ENCODE results near the gene SCRN2. TPM values are rescaled to one million over a fixed set of nuclear protein-coding genes. Genes with fewer than 3 reads are reported as not detected.

Gene SCRN2
- total RNA-seq, 1 donor from 2014 or later, result 36.5 TPM

DNA sequence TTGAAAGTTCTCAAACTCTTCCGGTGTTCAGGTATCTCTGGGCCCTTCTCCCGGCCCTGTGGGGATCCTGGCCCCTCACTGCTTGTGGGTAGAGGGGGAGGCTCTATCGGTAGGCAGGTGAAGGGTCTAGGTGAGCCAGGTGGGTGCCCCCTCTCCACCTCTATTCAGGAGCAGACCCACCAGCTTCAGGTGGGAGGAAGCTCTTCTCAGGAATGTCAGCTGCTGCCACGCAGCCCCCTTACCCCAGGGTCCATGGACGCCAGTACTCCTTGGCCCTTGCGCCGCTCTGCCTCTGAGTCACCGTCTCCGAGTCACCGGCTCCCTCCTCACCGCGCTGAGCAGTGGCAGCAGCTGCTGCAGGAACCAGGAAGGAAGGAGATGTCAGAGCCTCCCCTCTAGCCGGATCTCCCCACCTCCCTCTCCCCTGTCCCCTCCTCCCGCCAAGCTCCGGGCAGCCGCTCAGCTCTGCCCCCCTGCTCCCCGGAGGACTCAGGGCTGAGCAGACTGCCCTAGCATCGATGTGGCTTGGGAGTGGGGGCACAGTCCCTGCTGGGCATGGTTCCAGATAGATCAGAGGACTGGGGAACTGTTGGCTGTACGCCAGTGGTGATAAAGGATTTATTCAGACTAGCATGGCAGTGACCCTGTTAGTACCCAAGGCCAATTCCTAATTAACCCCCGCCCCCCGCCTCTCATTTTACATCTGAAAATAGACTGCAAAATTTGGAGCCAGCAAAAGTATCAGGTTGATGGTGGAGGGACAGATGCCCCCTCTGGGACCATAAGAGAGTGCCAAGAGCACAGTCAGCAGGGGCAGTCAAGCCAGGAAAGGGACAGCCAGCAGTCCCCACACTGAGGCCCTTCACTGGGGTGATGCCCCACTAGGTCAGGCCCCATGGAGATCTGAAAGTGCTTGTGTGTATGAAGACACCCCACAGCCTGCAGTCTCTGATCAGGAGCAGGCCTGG lies 19.4 kb downstream of the SCRN2 start, which contains the start of gene OSBPL7:
TSS of gene OSBPL7 (minus strand) at position 371 of the 968 bp plus-strand sequence. CDS start 1,516 bp downstream, outside the sequence.
- peak; percentile 89 for DNase-seq (ENCODE audit: low spot score)

DNA sequence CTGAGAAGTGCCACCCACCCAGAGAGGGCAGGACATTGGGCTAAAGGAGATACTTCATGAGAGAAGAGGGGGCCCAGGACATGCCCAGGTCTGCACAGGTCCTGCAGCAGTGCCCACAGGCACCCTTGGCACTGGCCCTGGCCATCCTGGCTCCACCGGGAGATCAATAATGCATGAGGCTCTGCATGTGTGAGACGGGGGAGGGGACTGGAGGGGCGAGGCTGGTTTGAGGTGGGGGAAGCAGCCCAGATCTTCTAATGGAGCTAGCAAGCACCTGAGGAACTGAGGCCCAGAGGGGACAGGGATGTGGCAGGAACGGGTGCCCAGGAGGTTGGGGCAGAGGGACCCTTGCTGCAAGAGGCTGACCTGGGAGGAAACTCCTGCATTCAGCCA lies 20.0 kb downstream of the SCRN2 start:
- DNase-seq (ENCODE audit: low spot score), result no peak

DNA sequence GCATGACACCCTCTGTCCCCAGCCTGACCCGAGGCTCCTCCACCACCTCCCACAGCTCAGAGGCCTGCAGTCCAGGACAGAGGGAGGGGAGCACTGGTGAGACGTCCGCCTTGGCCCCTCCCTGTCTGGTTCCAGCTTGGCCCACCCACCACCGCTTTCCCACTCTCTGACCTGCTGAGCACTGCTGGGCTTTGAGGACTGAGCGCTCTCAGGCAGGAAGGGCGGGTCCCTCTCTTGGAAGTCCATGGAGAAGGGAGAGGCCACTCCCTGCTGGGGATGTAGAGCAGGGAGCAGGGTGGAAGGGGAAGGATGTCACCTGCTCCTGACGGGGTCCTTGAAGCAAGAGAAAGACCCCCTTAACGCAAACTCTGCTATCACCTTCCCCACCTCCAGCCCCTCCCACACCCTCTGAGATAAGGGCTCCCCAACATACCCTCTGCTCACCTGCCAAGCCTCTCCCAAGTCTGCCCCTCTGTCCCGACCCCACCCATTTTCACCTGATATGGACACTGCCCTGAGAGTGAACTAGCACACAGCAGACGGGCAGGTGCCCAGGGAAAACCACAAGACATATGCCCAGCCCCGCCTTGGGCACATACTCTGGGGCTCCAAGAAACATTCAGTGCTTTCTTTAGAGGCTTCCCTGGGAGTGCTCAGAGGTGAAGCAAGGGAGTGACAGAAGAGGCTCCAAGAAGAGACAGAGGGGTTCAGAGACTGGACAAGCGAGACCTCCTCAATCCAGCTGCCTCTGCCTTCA lies 20.9 kb downstream of the SCRN2 start:
- no peak for DNase-seq (ENCODE audit: low spot score)

DNA sequence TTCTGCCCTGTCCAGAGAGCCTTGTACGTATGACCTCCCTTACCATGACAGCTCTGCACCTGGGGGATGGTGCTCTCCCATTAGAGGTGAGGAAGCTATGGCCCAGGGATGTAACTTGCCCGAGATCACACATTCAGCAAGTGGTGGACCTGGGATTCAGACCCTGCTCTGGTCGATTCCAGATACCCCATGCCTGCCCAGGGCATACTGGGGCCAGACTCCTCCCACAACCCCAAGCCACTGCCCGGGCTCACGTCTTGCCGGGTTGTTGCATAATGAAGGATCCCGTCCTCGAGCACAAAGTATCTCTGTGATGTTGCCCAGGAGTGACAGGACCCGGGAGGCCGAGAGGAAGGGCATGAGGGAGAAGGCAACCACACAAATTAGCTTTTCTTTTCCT lies 21.6 kb downstream of the SCRN2 start:
- no peak for DNase-seq (ENCODE audit: low spot score)

DNA sequence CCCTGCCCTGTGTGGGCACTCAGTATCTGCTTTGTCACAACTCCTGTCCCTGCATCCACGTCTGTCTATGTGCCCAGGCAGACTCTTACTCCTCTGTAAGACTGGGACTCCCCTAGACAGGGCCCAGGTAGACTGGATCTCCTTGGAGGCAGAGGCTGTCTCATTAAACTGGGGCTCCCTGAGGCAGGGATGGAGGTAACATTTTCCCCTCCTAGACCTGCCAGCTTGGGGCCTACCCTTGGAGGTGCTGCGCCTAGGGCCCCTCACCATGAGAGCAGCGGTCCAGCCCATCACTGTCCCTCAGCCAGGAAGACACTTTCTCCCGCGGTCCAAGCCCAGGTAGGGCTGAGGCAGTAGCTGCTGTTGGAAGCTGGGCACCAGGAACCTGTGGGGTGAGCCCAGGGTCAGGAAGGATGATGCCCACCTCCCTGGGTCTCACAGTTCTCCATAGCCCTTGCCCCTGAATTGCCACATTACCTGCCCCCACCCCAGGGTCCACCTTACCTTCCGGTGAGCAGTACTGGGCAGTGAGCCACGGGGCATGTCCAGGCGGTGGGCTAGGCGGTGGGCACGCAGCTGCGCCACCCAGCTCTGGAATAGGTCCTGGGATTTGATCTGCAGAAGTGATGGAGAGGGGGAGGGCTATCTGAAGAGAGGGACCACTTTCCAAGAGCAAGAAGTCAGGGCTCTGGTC lies 22.9 kb downstream of the SCRN2 start:
- DNase-seq (ENCODE audit: low spot score), result no peak

DNA sequence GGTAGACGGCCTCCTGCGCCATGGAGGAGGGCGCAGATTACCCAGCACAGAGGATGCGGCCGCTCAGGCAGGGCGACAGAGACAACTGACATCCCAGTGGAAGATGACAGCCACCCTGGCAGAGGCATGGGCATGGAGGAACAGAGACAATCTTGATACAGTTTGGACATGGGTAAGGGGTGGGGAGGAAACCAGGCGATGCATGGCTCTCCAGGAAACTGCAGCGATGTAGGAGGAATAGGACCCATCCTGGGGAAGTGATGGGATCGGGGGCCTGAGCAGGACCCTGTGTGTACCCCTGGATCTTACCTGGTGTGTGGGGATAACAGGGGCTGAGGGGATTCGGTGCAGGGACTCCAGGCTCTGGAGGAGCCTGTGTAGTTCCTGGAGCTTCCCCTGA lies 24.1 kb downstream of the SCRN2 start:
- DNase-seq (ENCODE audit: low spot score), result no peak

DNA sequence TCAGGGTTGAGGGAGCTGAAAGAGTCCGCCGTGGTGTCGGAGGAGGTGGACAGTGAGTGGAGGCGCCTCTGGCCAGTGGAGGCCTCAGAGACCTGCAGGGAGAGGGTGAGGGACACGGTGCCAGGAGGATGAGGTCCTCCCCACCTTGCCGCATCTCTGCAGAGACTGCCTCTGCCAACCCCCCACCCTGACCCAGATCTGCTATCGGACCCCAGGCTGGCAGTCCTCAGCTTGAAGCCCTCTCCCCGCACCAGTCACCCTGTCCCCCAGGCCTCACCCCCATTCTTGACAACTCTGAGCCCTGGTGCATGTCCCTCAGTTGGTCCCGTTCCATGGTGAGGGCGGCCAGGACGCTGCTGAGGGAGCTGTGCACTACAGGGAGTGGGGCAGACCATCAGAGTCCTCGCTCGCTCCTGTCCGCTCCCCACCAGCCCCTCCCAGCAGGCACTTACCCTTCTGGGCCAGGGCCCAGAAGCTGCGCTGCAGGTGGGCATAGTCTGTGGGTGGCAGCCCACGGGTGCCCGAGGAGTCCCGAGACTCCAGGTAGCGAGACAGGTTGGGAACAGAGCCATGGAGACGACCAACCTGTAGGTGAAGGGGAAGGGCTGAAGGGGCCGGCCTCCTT lies 24.9 kb downstream of the SCRN2 start:
- no peak for DNase-seq (ENCODE audit: low spot score)

DNA sequence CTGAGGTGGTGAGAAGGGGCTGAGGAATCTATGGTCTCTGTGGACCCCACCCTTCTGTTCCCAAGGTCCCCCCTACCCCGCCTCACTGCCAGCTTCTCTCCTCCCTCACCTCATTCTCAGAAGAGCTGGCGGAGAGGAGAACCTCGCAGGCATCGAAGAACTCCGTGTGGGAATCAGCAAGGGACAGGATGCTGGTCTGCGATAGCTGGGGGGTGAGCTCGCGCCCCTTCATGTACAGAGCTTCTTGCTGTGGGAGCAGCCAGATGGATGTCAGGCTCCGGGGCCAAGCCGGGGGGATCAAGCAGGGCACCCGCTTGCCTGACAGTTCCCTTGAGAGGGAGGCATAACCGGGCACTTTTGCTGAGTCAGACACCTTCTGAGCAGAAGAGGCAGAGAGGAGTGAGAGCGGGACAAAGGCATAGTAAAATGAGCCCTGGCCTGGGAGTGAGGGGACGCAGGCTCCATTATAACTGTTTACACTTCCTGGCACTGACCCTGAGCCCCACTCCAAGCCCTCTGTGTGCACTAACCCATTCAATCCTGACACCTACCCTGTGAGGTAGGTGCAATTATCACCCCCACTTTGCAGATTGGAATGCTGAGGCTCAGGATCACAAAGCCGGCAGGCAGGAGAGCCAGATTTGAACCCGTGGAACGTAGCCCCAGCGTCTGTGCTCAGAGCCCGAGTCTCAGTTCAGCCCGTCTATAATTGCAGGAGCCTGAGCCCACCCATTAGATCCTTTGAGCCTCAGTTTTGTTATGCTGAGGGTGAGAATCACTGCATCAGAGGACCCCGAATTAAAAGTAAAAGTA lies 25.8 kb downstream of the SCRN2 start:
- no peak for DNase-seq (ENCODE audit: low spot score)

DNA sequence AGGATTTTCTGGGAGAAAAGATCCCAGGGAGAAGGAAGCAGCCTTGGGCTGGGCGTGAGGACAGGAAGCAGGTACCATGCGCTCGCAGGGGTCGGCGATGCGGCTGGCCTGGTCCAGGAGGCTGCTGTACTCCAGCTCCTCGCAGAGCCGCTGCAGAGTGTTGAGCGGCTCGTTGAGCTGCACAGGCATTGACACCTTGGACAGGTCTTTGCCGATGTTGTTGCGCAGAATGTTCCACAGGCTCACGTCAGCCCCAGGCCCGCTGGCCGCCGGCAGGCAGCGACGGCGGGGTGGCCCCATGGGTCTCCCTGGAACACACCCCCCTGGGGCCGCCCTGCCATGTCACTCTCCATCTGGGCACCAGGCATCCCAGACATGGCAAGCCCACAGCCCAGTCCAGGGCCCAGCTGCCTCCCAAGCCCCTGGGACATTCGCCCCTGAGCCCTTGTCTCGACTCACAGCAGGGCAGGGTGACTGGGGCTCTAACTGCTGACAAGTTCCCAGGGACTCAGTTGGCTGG lies 27.5 kb downstream of the SCRN2 start:
- no peak for DNase-seq (ENCODE audit: low spot score)

DNA sequence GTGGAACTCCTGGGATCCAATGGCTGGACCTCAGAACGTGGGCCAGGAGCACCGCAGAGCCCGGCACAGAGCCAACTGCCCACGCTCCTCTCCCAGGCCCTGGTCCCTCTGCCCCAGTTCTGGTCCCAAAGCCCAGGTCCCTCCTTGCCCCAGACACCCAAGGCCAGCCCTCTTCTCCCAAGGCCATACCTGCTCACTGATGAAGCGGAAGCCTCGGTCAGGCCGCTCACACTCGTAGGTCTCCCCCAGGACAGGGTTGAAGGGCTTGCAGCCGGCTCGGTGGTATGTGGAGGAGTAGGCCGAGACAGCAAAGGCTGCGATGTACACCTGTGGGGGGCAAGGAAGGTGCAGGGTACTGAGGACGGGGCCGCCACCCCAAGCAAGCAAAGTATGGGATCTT lies 28.0 kb downstream of the SCRN2 start:
- DNase-seq (ENCODE audit: low spot score), result no peak

DNA sequence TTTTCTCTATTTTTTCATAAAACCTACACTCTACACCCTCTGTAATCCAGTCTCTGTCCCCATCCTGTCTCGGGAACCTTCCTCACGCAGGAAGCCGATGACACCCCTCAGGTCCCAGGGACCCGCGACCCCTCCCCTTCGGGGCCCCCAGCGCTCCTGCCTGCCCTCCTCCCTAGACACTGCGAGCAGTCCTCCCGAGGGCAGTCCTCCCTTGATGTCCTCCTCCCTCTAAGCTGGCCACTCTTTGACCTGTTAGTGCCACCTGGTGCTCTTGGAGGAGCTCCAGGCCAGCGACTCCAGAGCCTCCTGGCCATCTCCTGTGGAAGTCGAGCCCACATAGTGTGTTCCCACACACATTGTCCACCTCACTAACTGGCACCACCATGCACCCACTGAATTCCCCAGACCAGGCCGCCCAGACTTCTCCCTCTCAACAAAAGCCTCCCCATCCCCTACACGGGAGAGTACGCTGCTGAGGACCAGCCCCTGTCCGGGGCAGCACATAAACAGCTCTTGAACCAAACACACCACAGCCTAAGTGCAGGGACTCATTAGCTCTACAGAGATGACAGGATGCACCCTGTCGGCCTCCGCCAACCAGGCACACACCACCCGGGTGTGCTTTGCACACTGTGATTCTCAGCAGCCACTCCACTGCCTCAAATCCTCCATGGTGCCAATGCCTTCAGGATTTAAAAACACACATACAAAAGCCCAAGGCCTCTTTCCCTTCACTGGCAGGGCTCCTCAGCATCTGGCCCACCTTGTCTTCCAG lies 28.7 kb downstream of the SCRN2 start:
- DNase-seq (ENCODE audit: low spot score), result no peak

DNA sequence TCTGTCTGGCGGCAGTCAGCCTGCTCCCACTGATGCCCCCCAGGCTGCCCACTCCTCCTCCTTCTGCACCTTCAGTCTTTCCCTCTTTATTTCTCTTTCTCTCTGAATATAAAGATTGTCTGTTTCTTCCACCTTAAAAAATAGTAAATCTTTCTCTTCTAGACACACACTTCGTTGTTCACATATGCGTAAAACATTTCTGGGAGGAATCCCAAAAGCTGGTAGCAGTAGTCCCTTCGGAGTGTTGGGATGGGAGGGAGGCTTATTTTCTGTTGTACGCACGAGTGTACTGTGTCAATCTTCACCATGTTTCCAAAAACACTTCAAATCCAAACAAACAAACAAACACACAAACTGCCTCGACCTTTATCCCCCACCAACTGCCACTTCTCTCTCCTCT lies 29.4 kb downstream of the SCRN2 start:
- DNase-seq (ENCODE audit: low spot score), result no peak

DNA sequence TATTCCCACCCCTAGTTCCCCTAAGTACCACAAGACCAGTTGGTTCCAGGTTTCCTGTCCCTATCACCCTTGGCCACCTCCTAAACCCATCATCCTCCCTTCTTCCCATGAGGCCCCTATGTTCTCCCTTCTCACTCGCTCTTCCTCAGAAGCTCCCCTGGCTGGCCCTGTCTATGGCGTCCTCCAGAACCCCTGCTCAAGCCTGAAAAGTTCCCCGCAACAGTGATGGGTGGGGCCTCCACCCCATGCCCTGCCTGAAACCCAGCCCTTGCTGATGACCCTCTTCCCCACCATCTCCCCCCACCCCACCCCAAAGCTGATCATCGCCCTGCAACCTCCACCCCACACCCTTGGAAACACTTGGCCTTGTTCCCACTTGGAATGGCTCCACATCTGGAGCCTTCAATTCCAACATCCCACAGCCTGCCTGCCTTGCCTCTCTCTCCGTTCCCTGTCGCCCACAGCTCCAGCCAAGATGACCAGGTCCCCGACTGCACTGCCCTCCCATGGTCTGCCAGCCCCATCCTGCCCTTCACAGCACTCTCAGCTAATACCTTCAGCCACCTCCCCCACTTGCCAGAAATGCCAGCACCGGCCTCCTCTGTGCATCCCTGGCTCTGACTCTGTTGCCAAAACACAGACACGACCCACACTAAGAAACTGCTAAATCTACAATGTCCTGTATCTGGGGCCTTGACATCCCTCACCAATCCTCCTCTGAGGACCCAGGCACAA lies 30.0 kb downstream of the SCRN2 start:
- no peak for DNase-seq (ENCODE audit: low spot score)

DNA sequence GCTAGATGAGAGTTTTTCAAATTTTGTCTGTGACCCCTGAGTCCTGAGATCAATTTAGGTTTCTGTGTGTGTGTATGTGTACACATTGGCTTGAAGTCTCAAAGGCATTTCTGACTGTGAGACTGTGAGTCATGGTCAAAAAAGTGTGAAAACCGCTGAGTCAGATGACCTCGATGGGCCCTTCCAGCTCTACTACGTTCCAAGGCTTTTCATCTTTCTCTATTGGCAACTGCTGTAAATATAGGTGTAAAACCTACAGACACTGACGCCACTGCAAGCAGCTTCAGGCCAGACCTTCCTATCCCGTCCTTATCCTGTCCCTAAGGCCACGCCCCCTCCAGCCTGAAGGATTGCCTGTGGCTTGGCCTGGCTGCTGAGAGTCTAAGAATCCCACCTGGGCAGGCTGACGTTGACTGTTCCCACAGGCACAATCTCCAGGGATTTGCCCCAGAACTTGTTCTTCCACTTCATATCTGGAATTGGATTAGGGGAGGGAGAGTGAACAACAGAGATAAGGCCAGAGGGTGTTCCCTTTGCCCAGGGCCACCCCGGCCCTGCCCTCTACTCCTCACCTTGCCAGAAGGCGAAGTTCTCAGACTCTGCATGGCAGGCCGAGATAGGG lies 30.8 kb downstream of the SCRN2 start:
- DNase-seq (ENCODE audit: low spot score), result no peak

DNA sequence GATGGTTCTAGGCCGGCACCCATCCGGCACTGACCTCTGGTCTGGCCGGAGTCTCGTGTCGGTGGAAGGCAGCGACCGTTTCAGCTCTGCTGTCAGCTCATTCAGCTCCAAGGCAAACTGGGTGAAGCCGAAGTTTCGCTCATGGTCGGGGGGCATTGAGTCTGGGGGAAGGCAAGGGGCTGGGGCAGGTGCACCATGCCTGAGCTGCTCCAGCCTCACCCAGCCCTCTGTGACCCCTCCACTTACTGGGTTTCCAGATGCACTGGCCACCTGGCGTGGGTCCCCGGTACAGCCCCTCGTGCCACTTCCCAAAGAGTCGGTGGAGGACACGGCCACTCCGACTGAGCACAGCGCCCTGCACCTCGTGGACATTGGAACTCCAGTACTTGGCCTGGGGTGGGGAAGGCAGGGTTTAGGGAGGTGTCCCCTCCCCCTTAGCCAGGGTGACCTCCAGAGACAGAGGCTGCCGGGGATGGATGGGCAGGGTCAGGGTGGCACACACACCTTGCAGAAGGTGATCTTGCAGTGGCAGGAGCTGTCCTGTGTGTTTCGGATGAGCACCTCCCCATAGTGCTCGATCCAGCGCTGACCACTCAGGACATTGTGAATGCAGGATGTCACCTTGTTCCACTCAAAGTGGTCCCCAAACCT lies 32.1 kb downstream of the SCRN2 start:
- DNase-seq (ENCODE audit: low spot score), result no peak

DNA sequence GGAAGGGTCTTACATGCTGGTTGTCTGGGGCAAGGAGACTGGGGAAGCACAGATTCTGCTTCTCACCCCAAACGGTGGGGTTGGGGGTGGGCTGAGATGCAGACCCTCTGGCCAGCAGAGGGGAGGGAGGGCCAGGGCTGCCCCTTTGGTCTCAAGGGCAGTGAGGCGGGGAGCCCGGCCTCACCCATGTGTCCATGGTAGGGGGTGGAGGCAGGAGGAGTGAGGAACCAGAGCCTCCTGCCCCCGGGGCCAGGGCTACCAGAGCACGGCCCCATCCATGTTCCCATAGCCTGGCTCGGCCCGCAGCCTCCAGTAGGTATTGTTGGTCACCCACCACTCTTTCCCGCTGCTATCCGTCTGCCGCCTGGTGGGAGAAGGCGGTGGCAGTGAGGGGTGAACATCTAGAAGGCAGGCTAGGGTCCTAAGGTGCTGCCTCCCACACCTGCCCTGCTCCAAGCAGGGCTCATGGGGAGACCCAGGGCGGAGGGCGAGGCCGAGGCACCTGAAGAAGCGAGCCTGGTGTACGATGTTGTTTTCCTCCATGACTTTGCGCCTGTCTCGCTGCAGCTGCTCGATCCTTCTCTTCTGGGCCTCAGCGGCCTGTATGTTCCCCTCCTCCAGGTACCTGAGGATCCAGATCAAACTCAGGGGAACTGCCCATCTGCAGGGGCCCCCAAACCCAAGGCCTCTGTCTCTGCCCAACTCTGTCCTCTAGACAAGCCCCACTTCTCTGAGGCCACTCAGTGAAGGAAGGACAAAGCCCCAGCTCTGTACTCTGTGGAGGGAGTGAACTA lies 32.8 kb downstream of the SCRN2 start:
- DNase-seq (ENCODE audit: low spot score), result no peak

DNA sequence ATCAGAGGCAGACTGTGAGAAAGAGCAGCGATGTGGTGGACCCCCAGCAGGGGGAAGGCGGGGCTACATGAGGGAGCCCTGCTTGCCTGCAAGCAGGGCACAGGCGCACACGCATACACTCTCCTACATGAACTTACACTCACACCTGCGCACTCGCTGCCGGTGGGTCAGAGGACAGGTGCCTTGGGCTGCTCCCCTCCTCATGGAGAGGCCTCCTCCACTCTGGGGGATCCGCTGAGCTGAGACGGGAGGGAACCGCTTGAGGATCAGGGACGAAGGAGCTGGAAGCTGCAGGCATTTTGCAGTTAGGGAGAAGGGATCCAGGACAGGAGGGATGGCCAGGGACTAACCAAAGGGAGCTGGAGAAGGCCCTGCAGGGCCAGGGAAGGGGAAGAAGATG lies 33.7 kb downstream of the SCRN2 start:
- DNase-seq (ENCODE audit: low spot score), result no peak

All from ureter (tissue), 1 donor.